ENCODE measurements around the gene CFAP77.

DNA sequence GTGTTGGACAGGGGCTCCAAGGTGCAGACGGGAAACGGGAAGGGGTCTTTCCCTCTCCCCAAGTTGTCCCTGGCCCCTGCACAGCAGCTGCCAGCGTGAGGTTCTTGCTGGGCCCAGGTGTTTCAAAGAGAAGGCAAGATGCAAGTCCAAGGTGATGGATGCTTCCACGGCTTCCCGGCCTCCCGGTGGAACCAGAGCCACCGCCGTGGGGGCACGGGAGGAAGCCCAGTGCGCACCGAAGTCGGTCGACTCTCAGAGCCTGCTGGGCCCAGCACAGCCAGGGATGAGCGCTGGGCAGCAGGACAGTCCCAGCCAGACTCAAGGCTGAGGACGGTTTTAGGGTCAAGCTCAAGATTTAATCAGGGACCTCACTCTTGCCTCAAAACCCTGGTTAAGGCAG lies 147.1 kb downstream of the CFAP77 start:
- TF ChIP-seq, protein P1, sequence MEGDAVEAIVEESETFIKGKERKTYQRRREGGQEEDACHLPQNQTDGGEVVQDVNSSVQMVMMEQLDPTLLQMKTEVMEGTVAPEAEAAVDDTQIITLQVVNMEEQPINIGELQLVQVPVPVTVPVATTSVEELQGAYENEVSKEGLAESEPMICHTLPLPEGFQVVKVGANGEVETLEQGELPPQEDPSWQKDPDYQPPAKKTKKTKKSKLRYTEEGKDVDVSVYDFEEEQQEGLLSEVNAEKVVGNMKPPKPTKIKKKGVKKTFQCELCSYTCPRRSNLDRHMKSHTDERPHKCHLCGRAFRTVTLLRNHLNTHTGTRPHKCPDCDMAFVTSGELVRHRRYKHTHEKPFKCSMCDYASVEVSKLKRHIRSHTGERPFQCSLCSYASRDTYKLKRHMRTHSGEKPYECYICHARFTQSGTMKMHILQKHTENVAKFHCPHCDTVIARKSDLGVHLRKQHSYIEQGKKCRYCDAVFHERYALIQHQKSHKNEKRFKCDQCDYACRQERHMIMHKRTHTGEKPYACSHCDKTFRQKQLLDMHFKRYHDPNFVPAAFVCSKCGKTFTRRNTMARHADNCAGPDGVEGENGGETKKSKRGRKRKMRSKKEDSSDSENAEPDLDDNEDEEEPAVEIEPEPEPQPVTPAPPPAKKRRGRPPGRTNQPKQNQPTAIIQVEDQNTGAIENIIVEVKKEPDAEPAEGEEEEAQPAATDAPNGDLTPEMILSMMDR (conservative IDR thresholded peaks at IDR 0.05; ENCODE audit: low read depth, low read length): no peak
- no peak for TF ChIP-seq EZH2 (IDR thresholded peaks at IDR 0.05; ENCODE audit: borderline replicate concordance, low read depth, low read length, poor library complexity, severe bottlenecking)

Measured in A673 (cell line).